Hepatocyte (in vitro differentiated cells): ENCODE data around the gene ARHGAP33.

Experiments used
- CTCF ChIP-seq: fragments of 200-600 bp; sonication (generic); IDR thresholded peaks from 2 replicates; pipeline ENCODE4 v1.5.1; 2016; ENCODE audit warnings: antibody characterized with exemption, mild to moderate bottlenecking; ENCODE audit not compliant: poor library complexity
- EZH2 ChIP-seq: fragments of 200-600 bp; sonication (generic); IDR thresholded peaks from 2 replicates; pipeline ENCODE4 v1.6.1; 2016; ENCODE audit warnings: antibody characterized with exemption, mild to moderate bottlenecking, borderline replicate concordance

GRCh38 chr19:35787227-35787799, 11.9 kb downstream of the ARHGAP33 start:
- TF ChIP-seq EZH2 = no peak
- no peak for TF ChIP-seq CTCF
